ENCODE measurements around the gene TSSK3.

Gene TSSK3

DNA sequence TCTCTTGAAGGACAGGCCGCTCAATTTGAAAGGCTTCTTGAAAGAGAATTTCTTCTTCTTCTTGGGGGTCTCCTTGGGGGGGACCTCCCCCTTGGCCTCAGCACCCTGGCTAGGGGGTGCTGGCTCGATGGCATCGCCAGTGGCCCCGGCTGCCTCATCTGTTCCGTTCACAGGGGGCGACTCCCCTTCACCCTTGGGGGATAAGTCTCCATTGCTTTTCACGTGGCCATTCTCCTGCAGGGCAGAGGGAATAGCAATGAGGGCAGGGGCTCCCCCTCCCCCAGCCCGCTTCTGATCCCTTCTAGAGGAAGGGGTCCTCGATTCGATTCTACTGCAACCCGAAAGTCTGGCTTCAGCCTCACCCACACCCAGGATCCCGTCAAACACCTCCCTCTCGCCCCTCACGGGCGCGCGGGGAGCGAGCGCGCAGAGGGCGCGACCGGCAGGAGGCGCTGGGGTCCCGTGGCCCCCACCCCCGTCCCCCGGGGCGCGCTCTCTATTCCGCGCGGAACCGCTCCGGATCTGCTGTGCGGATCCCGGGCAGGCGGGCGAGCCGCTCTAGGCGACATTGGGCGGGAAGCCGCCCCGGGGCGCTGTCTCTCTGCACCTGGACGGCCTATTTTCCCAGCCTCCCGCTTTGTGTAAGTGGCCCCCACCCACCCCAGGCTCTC, 27.3 kb upstream of the TSSK3 start:
- Mint-ChIP-seq H3K9me3 (no peaks in the 10 kb centered on the region), H3K27ac (peak overlapping the region; percentile 73), H3K4me3 (peak overlapping the region; percentile 89), H3K36me3 (peaks cover 37% of the 10 kb centered on the region), H3K4me1 (peaks cover 46% of the 10 kb centered on the region), H3K27me3 (peaks cover 23% of the 10 kb centered on the region)
- CTCF ChIA-PET = interaction anchor here (0.9 to 1.0 kb wide), 2 partner anchors 24 to 37 kb away, joined by 3 read pairs; no protein-coding TSS in a partner anchor
- peak; percentile 76 for DNase-seq

DNA sequence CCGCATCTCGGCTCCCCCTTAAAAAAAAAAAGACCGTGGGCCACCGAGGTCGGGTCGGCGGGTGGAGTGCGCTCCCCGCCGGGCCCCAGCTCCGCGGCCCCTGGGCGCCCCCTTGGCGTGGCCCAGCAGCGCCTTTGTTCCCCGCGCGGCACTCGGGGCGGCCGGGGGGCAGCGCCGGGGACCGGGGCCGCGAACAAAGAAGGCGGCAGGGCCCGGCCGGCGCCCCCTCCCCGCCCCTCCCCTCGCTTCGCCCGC, 26.9 kb upstream of the TSSK3 start:
- Mint-ChIP-seq H3K4me1 (peaks cover 48% of the 10 kb centered on the region), H3K4me3 (peak overlapping the region; percentile 89), H3K9me3 (no peaks in the 10 kb centered on the region), H3K36me3 (peaks cover 34% of the 10 kb centered on the region), H3K27ac (no peak overlapping the region), H3K27me3 (peaks cover 23% of the 10 kb centered on the region)
- DNase-seq = no peak
- CTCF ChIA-PET = interaction anchor here (0.9 to 1.8 kb wide), 6 partner anchors 10 to 120 kb away, joined by 3 to 7 read pairs (median 3); no protein-coding TSS in a partner anchor

DNA sequence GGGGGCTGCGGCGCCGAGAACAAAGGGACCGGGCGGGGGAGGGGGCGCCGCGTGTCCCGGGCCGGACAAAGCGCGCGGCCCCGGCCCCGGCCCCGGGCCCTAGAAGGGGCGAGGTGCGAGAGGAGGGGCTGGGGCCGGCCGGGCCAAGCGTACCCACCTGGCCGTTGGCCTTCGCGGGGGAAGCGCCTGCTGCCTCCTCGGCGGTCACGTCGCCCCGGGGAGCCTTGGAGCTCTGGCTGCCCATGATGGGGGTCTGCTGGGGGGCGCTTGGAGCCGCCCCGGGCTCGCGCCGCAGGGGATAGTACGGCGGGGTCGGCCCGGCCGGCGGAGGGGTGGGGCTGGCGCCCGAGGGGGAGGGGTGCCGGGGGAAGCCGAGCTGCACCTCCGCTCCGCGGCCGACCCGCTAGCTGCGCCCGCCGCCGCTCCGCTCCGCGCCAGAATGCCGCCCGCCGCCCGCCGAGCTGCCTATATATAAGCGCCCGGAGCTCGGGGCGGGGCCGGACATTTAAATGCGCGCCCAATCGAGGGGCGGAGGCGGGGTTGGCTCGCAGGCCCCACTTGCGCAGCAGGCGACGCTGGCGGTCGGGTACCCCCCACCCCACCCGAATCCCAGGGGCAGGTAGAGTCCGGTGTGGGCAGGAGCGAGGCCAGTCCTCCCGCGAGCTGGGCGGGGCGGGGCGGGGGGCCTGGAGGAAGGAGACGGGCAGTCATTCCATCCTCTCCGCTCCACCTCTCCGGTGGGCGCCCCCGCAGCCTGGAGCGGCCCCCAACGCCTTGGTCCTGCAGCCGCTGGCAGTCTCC, 26.3 kb upstream of the TSSK3 start, which contains the start of gene MARCKSL1:
MARCKSL1 (minus strand) TSS at position 444 of the 801 bp plus-strand sequence; CDS start at position 244, 200 bp downstream.
- H3K27me3 Mint-ChIP-seq = peaks cover 23% of the 10 kb centered on the region
- peak within 1 kb of the TSS; percentile 73 for H3K27ac Mint-ChIP-seq
- peaks cover 29% of the 10 kb centered on the region for H3K36me3 Mint-ChIP-seq
- DNase-seq = peak; percentile 89
- H3K4me1 Mint-ChIP-seq = peaks cover 48% of the 10 kb centered on the region
- no peaks in the 10 kb centered on the region for H3K9me3 Mint-ChIP-seq
- CTCF ChIA-PET = interaction anchor here (0.7 to 1.8 kb wide), 8 partner anchors 9 to 126 kb away, joined by 3 to 7 read pairs (median 3); no protein-coding TSS in a partner anchor
- peak within 1 kb of the TSS; percentile 89 for H3K4me3 Mint-ChIP-seq

DNA sequence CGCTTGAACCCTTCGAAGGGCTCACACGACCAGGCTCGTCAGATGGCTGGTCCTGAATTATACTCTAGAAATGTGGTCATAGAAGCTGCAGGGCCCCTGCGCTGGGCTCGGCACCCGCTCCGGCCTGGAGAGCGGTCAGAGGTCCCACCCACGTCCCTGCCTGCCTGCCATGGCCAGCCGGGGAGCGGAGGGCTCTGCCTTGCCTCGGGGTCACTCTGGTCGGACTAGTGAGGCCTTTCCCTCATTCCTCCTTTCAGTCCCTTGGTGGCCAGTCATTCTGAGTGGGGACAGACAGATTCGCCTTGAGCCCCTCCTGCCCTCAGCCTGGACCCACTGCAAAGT, 25.8 kb upstream of the TSSK3 start:
- H3K36me3 Mint-ChIP-seq = peaks cover 23% of the 10 kb centered on the region
- H3K27me3 Mint-ChIP-seq = peaks cover 23% of the 10 kb centered on the region
- DNase-seq = no peak
- H3K4me3 Mint-ChIP-seq = peak overlapping the region; percentile 59
- no peak overlapping the region for H3K27ac Mint-ChIP-seq
- CTCF ChIA-PET = interaction anchor here (0.7 to 1.8 kb wide), 7 partner anchors 9 to 126 kb away, joined by 3 to 7 read pairs (median 3); no protein-coding TSS in a partner anchor
- peaks cover 49% of the 10 kb centered on the region for H3K4me1 Mint-ChIP-seq
- H3K9me3 Mint-ChIP-seq = no peaks in the 10 kb centered on the region

DNA sequence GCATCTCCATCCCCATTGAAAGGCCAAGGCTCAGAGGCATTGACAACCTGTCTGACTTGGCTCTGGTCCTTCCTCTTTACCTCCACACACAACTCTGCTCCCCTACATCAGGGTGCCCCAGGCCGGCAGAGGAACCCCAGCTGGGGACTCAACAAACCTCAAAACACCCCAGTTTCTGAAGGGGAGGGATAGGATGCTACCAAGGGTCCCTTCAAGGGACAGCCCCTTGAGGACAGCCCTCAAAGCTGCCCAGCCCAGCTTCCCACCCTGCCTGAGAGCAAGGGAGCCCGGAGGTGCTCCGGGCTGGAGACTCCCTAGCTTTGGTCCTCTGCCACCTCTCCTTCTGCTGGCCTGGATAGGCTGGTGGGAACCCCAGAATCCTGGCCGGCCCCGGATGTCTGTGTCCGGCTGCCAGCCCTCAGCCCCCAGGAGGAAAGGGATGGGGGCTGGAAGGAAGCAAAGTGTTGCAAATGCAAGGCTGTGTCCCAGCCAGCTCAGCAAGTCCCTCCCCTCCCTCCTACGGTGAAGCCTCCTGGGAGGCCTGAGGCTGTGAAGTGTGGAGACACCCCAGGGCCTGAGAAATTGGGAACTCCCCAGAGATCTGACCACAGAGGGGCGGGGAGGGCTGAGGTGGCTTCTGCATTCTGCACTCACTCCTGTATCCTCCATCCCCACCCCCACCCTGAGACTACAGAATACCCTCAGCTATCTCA, 25.2 kb upstream of the TSSK3 start:
- Mint-ChIP-seq H3K27ac (no peak overlapping the region), H3K4me3 (peak overlapping the region; percentile 56), H3K27me3 (peaks cover 23% of the 10 kb centered on the region), H3K9me3 (no peaks in the 10 kb centered on the region), H3K36me3 (peaks cover 17% of the 10 kb centered on the region), H3K4me1 (peaks cover 55% of the 10 kb centered on the region)
- CTCF ChIA-PET = interaction anchor here (1.6 to 1.8 kb wide), 2 partner anchors 15 to 121 kb away, joined by 5 to 7 read pairs; no protein-coding TSS in a partner anchor
- DNase-seq = peak; percentile 75

DNA sequence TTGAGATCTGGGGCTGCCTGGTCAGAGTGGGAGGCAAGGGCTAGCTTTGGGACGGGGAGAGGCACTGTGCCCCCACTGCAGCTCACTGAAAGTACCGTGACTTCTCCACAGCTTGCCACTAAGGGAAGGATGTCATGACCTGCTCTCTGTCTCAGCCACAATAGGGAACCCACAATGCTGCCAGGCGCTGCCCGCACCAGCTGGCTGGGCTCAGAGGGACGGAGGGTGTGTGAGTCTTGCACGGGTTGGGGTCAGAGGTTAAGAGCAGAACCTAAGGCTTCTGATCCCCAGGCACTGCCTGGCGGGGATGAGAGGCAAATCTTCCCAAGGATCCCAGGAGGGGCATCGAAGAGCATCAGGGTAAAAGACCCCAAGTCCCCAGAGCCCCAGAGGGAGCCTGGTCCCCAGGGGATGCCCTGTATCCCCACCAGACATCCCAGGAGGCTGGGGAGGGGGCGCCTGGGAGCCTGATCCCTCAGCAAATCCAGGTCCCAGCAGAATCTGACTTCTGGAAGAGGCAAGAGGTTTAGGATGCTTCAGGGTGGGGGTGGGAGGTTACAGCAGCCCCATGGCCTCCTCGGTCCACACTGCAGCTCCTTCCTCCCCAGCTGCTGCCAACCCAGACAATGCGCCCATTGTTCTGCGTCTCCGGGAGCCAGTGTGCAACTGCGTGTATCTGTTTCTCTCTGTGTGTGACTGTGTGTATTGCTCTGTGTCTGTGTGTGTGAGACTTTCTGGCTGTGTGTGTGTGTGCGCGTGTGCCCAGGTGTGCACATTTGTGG, 24.3 kb upstream of the TSSK3 start:
- CTCF ChIA-PET = interaction anchor here (1.6 kb wide), 1 partner anchor 122 kb away, joined by 5 read pairs; no protein-coding TSS in a partner anchor
- DNase-seq = peak; percentile 45
- Mint-ChIP-seq H3K36me3 (peaks cover 14% of the 10 kb centered on the region), H3K27ac (no peak overlapping the region), H3K4me1 (peaks cover 57% of the 10 kb centered on the region), H3K27me3 (peaks cover 23% of the 10 kb centered on the region), H3K9me3 (no peaks in the 10 kb centered on the region), H3K4me3 (no peak overlapping the region)

DNA sequence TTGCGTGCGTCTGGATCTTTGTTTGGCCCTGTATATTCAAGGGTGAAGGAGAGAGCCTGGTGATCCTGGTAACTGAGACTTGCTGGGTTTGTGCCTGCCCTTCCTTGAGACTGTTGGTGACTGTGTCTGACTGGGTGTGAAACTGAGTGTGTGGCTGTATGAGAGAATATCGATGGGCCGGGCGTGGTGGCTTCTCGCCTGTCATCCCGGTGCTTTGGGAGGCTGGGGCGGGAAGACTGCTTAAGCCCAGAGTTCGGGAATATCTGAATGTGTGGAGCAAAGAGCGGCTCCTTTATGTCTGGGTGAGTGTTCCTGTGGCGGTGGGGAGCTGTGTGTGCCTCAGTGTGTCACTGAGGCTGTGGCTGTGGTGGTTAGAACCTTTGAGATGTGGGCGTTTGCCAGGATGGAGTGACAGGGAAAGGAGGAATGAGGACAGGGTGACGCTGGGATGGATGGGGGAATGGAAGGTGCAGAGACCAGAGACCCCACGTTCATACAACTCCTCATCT, 23.6 kb upstream of the TSSK3 start:
- H3K4me1 Mint-ChIP-seq = peaks cover 56% of the 10 kb centered on the region
- CTCF ChIA-PET = no interaction called here
- no peaks in the 10 kb centered on the region for H3K9me3 Mint-ChIP-seq
- no peak overlapping the region for H3K27ac Mint-ChIP-seq
- H3K4me3 Mint-ChIP-seq = no peak overlapping the region
- H3K36me3 Mint-ChIP-seq = peaks cover 10% of the 10 kb centered on the region
- peaks cover 28% of the 10 kb centered on the region for H3K27me3 Mint-ChIP-seq
- no peak for DNase-seq

DNA sequence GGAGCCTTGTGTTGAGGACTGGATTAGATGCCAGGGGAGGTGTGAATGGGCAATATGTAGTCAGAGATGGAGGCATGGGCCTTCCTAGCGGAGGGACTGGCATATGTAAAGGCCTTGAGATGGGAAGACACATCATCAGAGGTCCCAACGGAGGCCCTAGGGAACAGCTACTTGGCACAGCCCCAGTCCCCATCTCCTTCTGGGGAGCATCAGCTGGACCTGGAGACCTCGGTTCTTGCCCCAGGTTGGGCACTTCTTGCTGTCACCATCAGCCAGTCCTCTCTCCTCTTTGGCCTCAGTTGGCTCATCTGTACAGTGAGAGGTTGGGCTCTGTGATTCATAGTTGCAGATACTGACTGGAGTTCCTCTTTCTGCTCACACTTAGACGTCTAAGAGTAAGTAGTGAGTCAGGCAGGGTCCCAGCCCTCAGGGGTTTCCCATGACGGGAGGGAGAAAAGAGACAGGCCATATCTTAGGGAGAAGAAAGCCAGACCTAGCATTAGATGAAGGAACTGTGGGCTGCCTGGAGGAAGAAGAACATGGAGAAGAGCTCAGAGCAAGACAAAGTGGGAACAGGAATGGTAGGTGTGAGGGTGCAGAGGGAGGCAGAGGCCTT, 22.9 kb upstream of the TSSK3 start:
- H3K27ac Mint-ChIP-seq = no peak overlapping the region

DNA sequence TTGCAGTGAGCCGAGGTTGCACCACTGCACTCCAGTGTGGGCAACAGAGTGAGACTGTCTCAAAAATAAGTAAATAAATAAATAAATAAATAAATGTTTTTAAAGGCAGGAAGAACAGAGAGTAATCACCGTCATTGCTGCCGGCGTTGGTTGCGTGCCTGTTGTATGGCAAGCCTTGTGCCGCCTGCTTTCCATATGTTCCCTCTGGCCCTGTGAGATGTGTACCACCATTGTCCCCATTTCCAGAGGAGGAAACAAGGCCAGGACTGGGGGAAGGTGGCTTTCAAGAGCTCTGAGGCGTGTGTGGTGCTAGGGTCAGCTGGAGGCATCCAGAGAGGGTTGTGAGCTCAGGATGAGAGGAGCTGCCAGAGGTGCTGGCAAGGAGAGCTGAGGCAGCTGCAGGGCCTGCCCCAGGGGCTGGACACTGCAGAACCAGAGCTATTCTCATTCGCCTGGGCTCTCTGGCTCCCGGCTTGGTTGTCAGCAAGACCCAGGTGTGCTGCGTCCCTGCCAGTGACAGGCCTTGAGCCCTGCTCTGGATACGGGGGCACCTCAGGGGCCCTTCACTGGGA, 21.1 kb upstream of the TSSK3 start:
- H3K27ac Mint-ChIP-seq = no peak overlapping the region
- H3K4me3 Mint-ChIP-seq = no peak overlapping the region
- peaks cover 54% of the 10 kb centered on the region for H3K27me3 Mint-ChIP-seq
- no peaks in the 10 kb centered on the region for H3K36me3 Mint-ChIP-seq
- CTCF ChIA-PET = no interaction called here
- no peaks in the 10 kb centered on the region for H3K9me3 Mint-ChIP-seq
- no peak for DNase-seq
- H3K4me1 Mint-ChIP-seq = peaks cover 49% of the 10 kb centered on the region

More for the DNA sequence above, 22.9 kb upstream of the TSSK3 start:
- H3K27me3 Mint-ChIP-seq = peaks cover 36% of the 10 kb centered on the region
- H3K9me3 Mint-ChIP-seq = no peaks in the 10 kb centered on the region
- no peak overlapping the region for H3K4me3 Mint-ChIP-seq
- no peak for DNase-seq
- peaks cover 49% of the 10 kb centered on the region for H3K4me1 Mint-ChIP-seq
- CTCF ChIA-PET = no interaction called here
- H3K36me3 Mint-ChIP-seq = peaks cover 4% of the 10 kb centered on the region

DNA sequence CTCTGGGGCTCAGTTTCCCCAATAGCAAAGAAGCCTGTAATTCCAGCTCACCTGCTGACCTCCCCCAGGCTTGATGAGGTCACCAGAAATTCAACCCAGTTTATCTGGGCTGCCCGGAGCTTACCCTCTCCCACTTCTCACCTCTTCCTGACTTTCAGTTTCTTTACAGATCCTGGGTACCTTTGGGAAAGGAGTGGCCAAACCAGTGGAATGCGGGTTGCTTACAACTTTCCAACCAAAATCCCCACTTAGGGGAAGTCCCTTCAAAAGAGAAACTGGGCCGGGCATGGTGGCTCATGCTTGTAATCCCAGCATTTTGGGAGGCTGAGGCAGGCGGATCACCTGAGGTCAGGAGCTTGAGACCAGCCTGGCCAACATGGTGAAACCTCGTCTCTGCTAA, 20.4 kb upstream of the TSSK3 start:
- H3K4me1 Mint-ChIP-seq = peaks cover 45% of the 10 kb centered on the region
- H3K9me3 Mint-ChIP-seq = no peaks in the 10 kb centered on the region
- CTCF ChIA-PET = no interaction called here
- no peak for DNase-seq
- no peak overlapping the region for H3K27ac Mint-ChIP-seq
- peaks cover 58% of the 10 kb centered on the region for H3K27me3 Mint-ChIP-seq
- no peaks in the 10 kb centered on the region for H3K36me3 Mint-ChIP-seq
- H3K4me3 Mint-ChIP-seq = no peak overlapping the region

DNA sequence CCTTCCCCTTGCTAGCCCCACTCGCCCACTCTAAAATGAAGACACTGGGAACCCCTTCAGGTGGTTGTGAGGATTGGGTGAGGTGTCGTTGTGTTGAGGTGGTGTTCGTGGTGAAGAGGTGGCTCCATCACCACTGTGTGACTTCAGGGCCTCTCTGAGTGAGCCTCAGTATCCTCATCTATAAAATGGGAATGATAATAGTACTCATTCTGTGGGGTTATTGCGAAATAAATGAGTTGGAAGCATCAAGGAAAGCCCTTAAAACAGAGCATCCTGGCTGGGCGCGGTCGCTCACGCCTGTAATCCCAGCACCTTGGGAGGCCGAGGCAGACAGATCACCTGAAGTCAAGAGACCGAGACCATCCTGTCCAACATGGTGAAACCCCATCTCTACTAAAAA, 19.6 kb upstream of the TSSK3 start:
- Mint-ChIP-seq H3K9me3 (no peaks in the 10 kb centered on the region), H3K36me3 (no peaks in the 10 kb centered on the region), H3K27me3 (peaks cover 53% of the 10 kb centered on the region), H3K4me1 (peaks cover 39% of the 10 kb centered on the region), H3K27ac (peak overlapping the region; percentile 45), H3K4me3 (no peak overlapping the region)
- CTCF ChIA-PET = interaction anchor here (1.0 kb wide), 1 partner anchor 127 kb away, joined by 3 read pairs; no protein-coding TSS in a partner anchor
- no peak for DNase-seq

DNA sequence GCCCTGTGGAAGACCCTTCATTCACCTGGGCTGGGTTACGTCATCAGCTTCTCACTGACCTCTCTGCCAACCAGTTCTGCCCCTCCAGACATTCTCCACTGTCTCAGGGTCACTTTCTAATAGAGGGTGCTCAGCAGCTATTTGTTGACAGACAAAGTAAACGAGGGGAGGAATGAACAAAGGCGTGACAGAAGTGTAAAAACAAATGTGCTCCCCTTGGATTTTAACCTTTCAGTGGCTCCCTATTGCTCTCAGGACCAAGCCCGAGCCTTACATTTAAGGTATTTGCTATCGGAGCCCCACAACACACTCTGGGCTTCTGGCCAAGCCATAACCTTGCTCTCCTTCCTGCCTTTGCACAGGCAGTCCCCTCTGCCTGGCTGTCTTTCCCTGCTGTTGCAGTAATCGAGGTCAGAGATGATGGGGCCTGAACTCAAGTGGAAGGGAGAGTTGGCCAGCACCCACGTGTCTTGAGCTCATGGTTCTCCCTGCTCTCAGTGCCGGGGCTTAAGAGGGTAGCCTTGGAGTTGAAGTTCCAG, 17.0 kb upstream of the TSSK3 start:
- Mint-ChIP-seq H3K36me3 (no peaks in the 10 kb centered on the region), H3K4me1 (peaks cover 52% of the 10 kb centered on the region), H3K27me3 (peaks cover 48% of the 10 kb centered on the region), H3K27ac (no peak overlapping the region), H3K9me3 (peaks cover 1% of the 10 kb centered on the region), H3K4me3 (no peak overlapping the region)
- CTCF ChIA-PET = interaction anchor here (1.0 to 1.6 kb wide), 3 partner anchors 9 to 130 kb away, joined by 3 read pairs; partner anchors contain the start of gene MARCKSL1
- DNase-seq = no peak
